ENCODE data around the gene IFNGR2. TPM values are rescaled to one million over a fixed set of nuclear protein-coding genes. Genes with fewer than 3 reads are reported as not detected.

IFNGR2 gene, protein sequence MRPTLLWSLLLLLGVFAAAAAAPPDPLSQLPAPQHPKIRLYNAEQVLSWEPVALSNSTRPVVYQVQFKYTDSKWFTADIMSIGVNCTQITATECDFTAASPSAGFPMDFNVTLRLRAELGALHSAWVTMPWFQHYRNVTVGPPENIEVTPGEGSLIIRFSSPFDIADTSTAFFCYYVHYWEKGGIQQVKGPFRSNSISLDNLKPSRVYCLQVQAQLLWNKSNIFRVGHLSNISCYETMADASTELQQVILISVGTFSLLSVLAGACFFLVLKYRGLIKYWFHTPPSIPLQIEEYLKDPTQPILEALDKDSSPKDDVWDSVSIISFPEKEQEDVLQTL
- 44.1 and 46.1 TPM in 2 replicates for total RNA-seq (2021)
- long read RNA-seq, transcript IFNGR2-202 (8 exons, 1,742 nt) = minor isoform, 17 of 199 reads
- long read RNA-seq, transcript IFNGR2-206 (6 exons, 966 nt) = minor isoform, 9 of 199 reads
- long read RNA-seq, transcript IFNGR2-201 (7 exons, 2,221 nt) = major isoform, 162 of 199 reads
- long read RNA-seq, partial matches to known transcripts = 3 of 199 reads
- long read RNA-seq, other reads (novel, unspliced or antisense) = 6 of 199 reads

DNA sequence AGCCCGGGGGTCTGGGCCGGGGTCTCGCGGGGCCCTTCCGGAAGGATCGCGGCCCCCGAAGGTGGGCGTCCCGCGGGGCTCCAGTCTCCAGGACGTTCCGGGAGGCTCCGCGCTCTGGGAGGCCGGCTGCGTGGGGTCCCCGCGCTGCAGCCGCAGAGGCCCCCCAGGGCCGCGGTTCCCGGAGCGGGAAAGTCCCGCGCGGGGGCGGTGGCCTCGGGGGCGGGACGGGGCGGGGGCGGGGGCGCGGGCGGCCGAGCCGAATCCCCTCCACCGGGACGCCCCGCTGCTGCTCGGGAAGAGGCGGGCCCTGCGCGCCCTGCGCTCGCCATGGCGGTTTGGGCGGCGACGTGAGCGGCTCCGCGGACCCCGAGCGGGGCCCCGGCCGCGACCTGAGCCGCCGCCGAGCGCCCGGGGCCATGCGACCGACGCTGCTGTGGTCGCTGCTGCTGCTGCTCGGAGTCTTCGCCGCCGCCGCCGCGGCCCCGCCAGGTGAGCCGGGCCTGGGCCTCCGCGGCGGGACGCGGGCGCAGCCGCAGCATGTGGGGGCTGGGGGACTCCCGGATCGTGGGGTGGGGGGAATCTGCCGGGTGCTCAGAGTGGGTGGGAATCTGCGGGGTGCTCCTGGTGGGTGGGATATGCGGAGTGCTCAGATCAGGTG is at the start of gene IFNGR2:
Gene IFNGR2, plus strand, starts transcription at position 286 of the 658 bp plus-strand sequence. Its CDS starts 131 bp downstream, at position 417.
- H3K4ac ChIP-seq (ENCODE audit: low read depth, low read length) = no peak within 1 kb of the TSS
- H2AK5ac ChIP-seq (ENCODE audit: insufficient read length, low read length) = no peak within 1 kb of the TSS
- no peak within 1 kb of the TSS for H4K8ac ChIP-seq (replicated peaks; ENCODE audit: insufficient read length, low read depth, low read length)
- peaks cover 5% of the 10 kb centered on the region for H3K27me3 Mint-ChIP-seq (ENCODE audit: low read depth)
- H3K18ac ChIP-seq (ENCODE audit: insufficient read length, low read depth, low read length) = peak within 1 kb of the TSS; percentile 77
- no peak within 1 kb of the TSS for H4K5ac ChIP-seq (ENCODE audit: insufficient read length, low read depth, low read length)
- H3K23me2 ChIP-seq (ENCODE audit: insufficient read length, low read depth, low read length, poor library complexity, severe bottlenecking) = peaks cover 12% of the 10 kb centered on the region
- no peak within 1 kb of the TSS for H2BK12ac ChIP-seq (ENCODE audit: insufficient read length, low read depth, low read length)
- H2BK15ac ChIP-seq (ENCODE audit: low read depth, low read length) = no peak within 1 kb of the TSS
- no CpG with 5 or more reads among the region's 89 CpGs for WGBS (ENCODE audit: extremely low coverage, insufficient read length, low lambda C conversion rate)
- TF ChIP-seq, protein P1, sequence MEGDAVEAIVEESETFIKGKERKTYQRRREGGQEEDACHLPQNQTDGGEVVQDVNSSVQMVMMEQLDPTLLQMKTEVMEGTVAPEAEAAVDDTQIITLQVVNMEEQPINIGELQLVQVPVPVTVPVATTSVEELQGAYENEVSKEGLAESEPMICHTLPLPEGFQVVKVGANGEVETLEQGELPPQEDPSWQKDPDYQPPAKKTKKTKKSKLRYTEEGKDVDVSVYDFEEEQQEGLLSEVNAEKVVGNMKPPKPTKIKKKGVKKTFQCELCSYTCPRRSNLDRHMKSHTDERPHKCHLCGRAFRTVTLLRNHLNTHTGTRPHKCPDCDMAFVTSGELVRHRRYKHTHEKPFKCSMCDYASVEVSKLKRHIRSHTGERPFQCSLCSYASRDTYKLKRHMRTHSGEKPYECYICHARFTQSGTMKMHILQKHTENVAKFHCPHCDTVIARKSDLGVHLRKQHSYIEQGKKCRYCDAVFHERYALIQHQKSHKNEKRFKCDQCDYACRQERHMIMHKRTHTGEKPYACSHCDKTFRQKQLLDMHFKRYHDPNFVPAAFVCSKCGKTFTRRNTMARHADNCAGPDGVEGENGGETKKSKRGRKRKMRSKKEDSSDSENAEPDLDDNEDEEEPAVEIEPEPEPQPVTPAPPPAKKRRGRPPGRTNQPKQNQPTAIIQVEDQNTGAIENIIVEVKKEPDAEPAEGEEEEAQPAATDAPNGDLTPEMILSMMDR (conservative IDR thresholded peaks at IDR 0.05) = no peak
- peak within 1 kb of the TSS; percentile 92 for H2BK120ac ChIP-seq (ENCODE audit: low read depth, low read length, poor library complexity, severe bottlenecking)
- no peaks in the 10 kb centered on the region for H4K20me1 ChIP-seq (ENCODE audit: control insufficient read depth, insufficient read depth, insufficient read length)
- no peak within 1 kb of the TSS for H3K27ac ChIP-seq (ENCODE audit: insufficient read length, low read depth, low read length)
- no peak for DNase-seq
- H3K4me2 ChIP-seq (ENCODE audit: insufficient read depth, insufficient read length, low read length) = peak within 1 kb of the TSS; percentile 63
- peak within 1 kb of the TSS; percentile 56 for H3K9ac ChIP-seq (ENCODE audit: extremely low read depth, insufficient read length, low read length)
- no peaks in the 10 kb centered on the region for H3K9me3 ChIP-seq (ENCODE audit: control insufficient read depth, low read depth, low read length)
- H3K56ac ChIP-seq (ENCODE audit: insufficient read length, low read depth, low read length) = no peak within 1 kb of the TSS
- no peak within 1 kb of the TSS for H3K23ac ChIP-seq (ENCODE audit: insufficient read length, low read depth, low read length)
- H3K79me2 ChIP-seq (ENCODE audit: insufficient read depth, low read length) = peaks cover 5% of the 10 kb centered on the region; the same call in 1 of the 2 replicates
- H3K14ac ChIP-seq (ENCODE audit: insufficient read depth, low read length) = peak within 1 kb of the TSS; percentile 73
- H3K27ac Mint-ChIP-seq = peak within 1 kb of the TSS in 2 of 3 experiments; percentile 76 to 91; a peak in 4 of 7 replicates
- no peak within 1 kb of the TSS for H4K91ac ChIP-seq (ENCODE audit: insufficient read length, low read depth, low read length)
- peaks cover 11 to 15% of the 10 kb centered on the region in 2 experiments for H3K4me1 Mint-ChIP-seq
- no peaks in the 10 kb centered on the region; a peak in 1 of 5 replicates for H3K9me3 Mint-ChIP-seq
- no peaks in the 10 kb centered on the region for H3K27me3 ChIP-seq (ENCODE audit: insufficient read depth, low read length)
- no peak within 1 kb of the TSS for H2BK20ac ChIP-seq (ENCODE audit: low read depth, low read length, poor library complexity, severe bottlenecking)
- H3K79me1 ChIP-seq (ENCODE audit: insufficient read depth, low read depth, low read length, poor library complexity, severe bottlenecking) = no peaks in the 10 kb centered on the region
- no peak within 1 kb of the TSS for H3T11ph ChIP-seq (ENCODE audit: low read length)
- peaks cover 4% of the 10 kb centered on the region; the same call in 1 of the 2 replicates for H3K4me1 ChIP-seq (ENCODE audit: insufficient read depth, low read length)
- H3K4me3 Mint-ChIP-seq = peak within 1 kb of the TSS; percentile 90 to 94
- H2BK5ac ChIP-seq (ENCODE audit: insufficient read length, low read length) = no peak within 1 kb of the TSS
- peaks cover 0 to 10% (median 8%) of the 10 kb centered on the region in 3 experiments; a peak in 5 of 7 replicates for H3K36me3 Mint-ChIP-seq (ENCODE audit: insufficient read depth in 1 of 3, low read depth in 3 of 3)
- no peak within 1 kb of the TSS for H2AFZ ChIP-seq (ENCODE audit: low read length)
